Left lung (tissue), 10 donors: ENCODE results near the gene TENM4. TPM values are rescaled to one million over a fixed set of nuclear protein-coding genes. Genes with fewer than 3 reads are reported as not detected.

Experiments
- ATAC-seq: fragments of 200-7000 bp; cut with Tn5 transposase; one replicate; pipeline ENCODE4 v1.9.1; 2020; ENCODE audit warnings: moderate library complexity
- DNase-seq, 4 donors: peaks; one replicate each; pipeline ENCODE4 v3.0.0-alpha.2; 2013 to 2020
- H3K27ac ChIP-seq, 2 donors: fragments of 200-600 bp; sonication (generic) in 1 of 2; one replicate each; pipeline versions ENCODE4 v1.5.0 to v1.8.0; 2020 to 2021
- H3K27me3 ChIP-seq, 2 donors: fragments of 200-600 bp; sonication (generic) in 1 of 2; one replicate each; pipeline versions ENCODE4 v1.5.0 to v1.8.0; 2020 to 2021
- H3K36me3 ChIP-seq, 2 donors: fragments of 200-600 bp; sonication (generic) in 1 of 2; one replicate each; pipeline versions ENCODE4 v1.5.0 to v1.8.0; 2020 to 2021
- H3K4me1 ChIP-seq, 2 donors: fragments of 200-600 bp; one replicate each; pipeline ENCODE4 v1.8.0; 2021
- H3K4me3 ChIP-seq, 2 donors: fragments of 200-600 bp; sonication (generic) in 1 of 2; one replicate each; pipeline versions ENCODE4 v1.5.0 to v1.8.0; 2020 to 2021; ENCODE audit warnings: mild to moderate bottlenecking in 1 of 2
- H3K9me3 ChIP-seq, 2 donors: fragments of 200-600 bp; sonication (generic) in 1 of 2; one replicate each; pipeline versions ENCODE4 v1.5.0 to v1.8.0; 2020 to 2021
- intact Hi-C, 2 donors: fragments of 100-400 bp; cut with DNase I; formaldehyde crosslinking; loops; one replicate each; pipeline versions ENCODE4 v1.11.2 to v1.14.2; 2022
- polyA plus RNA-seq, 6 donors: library from polyadenylated mRNA; unstranded; fragments of 120-200 nt; gene quantifications; one replicate each; pipeline ENCODE4 v1.2.1, GENCODE V29; 2013; ENCODE audit not compliant: insufficient read length in 6 of 6
- total RNA-seq, 2 donors: library from RNA; stranded (reverse); fragmentation: NEBNext Ultra II Directional; extraction: Animal tissue kit (Norgen Biotek cat#: 25700); gene quantifications; one replicate each; pipeline ENCODE4 v1.2.1, GENCODE V29; 2021
- TF ChIP-seq, protein P1 (sequence below), 2 donors: fragments of 200-600 bp; sonication (generic) in 1 of 2; IDR thresholded peaks; one replicate each; pipeline versions ENCODE4 v1.5.0 to v1.8.0; 2021; ENCODE audit warnings: antibody characterized with exemption in 2 of 2
- donor health status: DM: no; HTN: yes; CAD: no.
- donor health status: DM: no; HTN: no; CAD: no.

TENM4 gene
- total and polyA plus RNA-seq, 8 donors, result 3.4 to 7.1 (median 5.2) TPM

DNA sequence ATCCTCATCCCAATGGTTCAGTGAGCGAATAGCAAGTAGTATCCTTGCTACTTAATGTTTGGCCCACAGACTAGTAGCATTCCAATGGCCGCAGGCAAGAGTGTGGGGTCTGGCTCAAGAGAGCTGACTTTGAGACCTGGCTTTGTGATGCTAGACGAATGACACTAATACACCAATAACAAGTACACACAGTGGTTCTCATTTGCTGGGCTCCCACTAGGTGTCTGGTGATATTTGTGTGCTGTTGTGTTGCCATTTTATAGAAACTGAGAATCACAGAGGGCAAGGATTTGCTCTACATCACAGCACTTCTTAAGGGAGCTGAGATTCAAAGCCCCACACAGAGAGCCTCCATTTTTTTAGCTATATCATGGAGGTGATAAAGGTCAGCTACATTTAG is 351.2 kb downstream of the TENM4 start:
- Histone ChIP-seq H3K4me1 (no peaks in the 10 kb centered on the region), H3K27ac (no peak overlapping the region), H3K4me3 (no peak overlapping the region), H3K27me3 (no peaks in the 10 kb centered on the region), H3K9me3 (peaks cover 0 to 9% of the 10 kb centered on the region in 2 donors), H3K36me3 (no peaks in the 10 kb centered on the region)
- TF ChIP-seq, protein P1, sequence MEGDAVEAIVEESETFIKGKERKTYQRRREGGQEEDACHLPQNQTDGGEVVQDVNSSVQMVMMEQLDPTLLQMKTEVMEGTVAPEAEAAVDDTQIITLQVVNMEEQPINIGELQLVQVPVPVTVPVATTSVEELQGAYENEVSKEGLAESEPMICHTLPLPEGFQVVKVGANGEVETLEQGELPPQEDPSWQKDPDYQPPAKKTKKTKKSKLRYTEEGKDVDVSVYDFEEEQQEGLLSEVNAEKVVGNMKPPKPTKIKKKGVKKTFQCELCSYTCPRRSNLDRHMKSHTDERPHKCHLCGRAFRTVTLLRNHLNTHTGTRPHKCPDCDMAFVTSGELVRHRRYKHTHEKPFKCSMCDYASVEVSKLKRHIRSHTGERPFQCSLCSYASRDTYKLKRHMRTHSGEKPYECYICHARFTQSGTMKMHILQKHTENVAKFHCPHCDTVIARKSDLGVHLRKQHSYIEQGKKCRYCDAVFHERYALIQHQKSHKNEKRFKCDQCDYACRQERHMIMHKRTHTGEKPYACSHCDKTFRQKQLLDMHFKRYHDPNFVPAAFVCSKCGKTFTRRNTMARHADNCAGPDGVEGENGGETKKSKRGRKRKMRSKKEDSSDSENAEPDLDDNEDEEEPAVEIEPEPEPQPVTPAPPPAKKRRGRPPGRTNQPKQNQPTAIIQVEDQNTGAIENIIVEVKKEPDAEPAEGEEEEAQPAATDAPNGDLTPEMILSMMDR (IDR thresholded peaks at IDR 0.05), result no peak
- DNase-seq (no peak), ATAC-seq (no peak)
- intact Hi-C loops, result no loop called here

DNA sequence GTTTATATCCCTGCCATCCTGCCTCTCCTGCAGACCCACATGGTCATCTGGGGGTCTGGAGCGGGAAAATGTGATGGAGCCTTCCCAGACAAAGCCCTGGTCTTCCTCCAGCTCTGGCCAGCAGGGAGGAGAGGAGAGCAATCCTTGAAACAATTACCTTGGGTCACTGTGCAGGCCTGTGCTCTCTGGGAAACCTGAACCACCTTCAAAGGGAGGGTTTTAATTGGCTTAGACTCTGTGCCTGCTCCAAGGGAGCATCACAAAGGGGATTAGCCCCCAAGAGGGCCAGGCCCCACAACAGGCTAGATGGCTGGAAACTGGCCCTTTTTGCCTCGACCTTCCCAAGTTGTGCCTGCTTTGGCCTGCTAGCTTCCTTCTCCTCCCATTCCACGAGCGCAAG is 351.9 kb downstream of the TENM4 start:
- H3K4me1 ChIP-seq, result no peaks in the 10 kb centered on the region
- H3K27ac ChIP-seq, result no peak overlapping the region
- H3K9me3 ChIP-seq, result peaks cover 0 to 8% of the 10 kb centered on the region in 2 donors
- H3K36me3 ChIP-seq, result no peaks in the 10 kb centered on the region
- ATAC-seq (no peak), DNase-seq (no peak)
- TF ChIP-seq, protein P1 (IDR thresholded peaks at IDR 0.05), result no peak
- intact Hi-C loops, result no loop called here
- no peaks in the 10 kb centered on the region for H3K27me3 ChIP-seq
- no peak overlapping the region for H3K4me3 ChIP-seq

DNA sequence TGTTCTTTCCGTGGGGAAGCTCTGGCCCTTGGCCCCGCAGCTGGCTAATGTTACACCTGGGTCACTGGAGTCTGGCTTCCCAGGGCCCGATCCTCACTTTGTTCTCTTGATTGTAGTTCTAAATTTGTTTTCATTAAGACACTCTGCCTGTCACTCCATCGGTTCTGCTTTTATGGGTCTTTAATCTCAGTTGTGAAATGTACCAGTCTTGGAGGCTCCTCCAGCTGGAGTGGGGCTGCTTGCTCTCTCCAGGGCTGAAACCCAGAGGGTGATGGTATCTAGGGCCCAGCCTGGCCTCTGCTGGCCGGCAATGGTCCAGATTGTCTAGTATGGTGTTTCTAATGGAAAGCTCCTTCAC is 352.9 kb downstream of the TENM4 start:
- TF ChIP-seq, protein P1 (IDR thresholded peaks at IDR 0.05), result no peak
- intact Hi-C loops, result no loop called here
- Histone ChIP-seq H3K36me3 (no peaks in the 10 kb centered on the region), H3K27me3 (no peaks in the 10 kb centered on the region), H3K27ac (no peak overlapping the region), H3K4me3 (no peak overlapping the region), H3K4me1 (no peaks in the 10 kb centered on the region), H3K9me3 (no peaks in the 10 kb centered on the region)
- ATAC-seq (no peak), DNase-seq (peak in 1 of 4 donors; percentile 64)

DNA sequence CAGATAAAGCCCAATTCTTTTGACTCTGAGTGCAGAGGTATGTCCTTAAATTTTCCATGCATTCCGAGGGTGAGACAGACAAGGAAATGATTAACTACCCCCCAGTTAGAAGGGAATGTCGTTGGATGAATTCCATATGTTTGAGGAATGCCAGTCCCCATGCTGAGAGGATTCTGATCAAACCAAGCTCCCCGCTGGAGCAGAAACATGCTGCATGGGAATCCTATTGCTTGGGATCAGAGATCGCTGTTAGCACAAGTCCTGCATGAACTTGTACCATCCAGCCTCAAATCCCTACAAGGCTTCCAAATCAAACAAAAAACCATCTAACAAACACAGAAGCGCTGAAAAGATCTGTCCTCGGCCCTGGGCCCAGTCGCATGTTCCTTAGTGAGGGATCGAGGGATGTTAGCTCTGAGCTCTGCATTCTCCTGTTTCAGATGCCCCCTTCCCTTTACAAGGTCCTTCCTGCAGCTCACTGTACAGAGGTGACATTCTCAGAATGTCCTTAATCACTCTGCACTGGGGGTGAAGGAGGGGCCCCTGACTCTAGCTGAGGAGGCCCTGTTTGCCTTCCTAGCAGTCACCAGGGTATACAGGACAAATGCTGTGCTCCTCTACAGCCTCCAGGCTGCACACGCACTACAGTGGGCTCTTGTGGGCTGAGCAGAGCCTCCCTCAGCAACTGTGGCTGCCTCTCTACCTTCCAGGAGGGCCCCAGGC is 353.4 kb downstream of the TENM4 start:
- ATAC-seq (no peak), DNase-seq (no peak)
- TF ChIP-seq, protein P1 (IDR thresholded peaks at IDR 0.05), result no peak
- Histone ChIP-seq H3K27ac (no peak overlapping the region), H3K36me3 (no peaks in the 10 kb centered on the region), H3K4me1 (no peaks in the 10 kb centered on the region), H3K9me3 (no peaks in the 10 kb centered on the region), H3K4me3 (no peak overlapping the region), H3K27me3 (no peaks in the 10 kb centered on the region)
- intact Hi-C loops, result no loop called here

DNA sequence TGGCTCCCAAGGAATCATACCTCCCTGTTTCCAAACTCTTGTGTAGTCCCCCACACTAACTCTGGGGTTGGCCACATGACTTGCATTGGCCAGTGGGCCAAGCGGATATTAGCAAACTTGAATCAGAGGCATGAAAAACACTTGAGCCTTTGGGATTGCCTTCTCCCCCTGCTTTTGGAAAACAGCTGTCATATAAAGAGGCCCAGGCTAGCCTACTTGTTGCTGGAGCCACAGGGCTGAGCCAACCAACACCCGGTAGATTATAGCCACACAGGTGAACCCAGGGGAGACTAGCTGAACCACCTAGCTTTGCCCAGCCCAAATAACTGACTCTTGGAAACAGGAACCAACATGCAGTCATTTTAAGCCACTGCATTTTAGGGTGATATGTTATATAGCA is 354.8 kb downstream of the TENM4 start:
- Histone ChIP-seq H3K4me3 (no peak overlapping the region), H3K27me3 (no peaks in the 10 kb centered on the region), H3K36me3 (no peaks in the 10 kb centered on the region), H3K27ac (no peak overlapping the region), H3K9me3 (no peaks in the 10 kb centered on the region), H3K4me1 (no peaks in the 10 kb centered on the region)
- TF ChIP-seq, protein P1 (IDR thresholded peaks at IDR 0.05), result no peak
- intact Hi-C loops, result no loop called here
- no peak for DNase-seq
- no peak for ATAC-seq
